GM23338 (cell line): ENCODE measurements around the gene KLK11. TPM values are rescaled to one million over a fixed set of nuclear protein-coding genes. Genes with fewer than 3 reads are reported as not detected.

Experiments
- ATAC-seq: fragments of 200-7000 bp; cut with Tn5 transposase; 3 replicates; pipeline ENCODE4 v1.9.1; 2020
- DNase-seq: peaks from one replicate; pipeline ENCODE4 v3.0.0-alpha.2; 2015; ENCODE audit warnings: low spot score
- H2AFZ ChIP-seq: fragments of 200-600 bp; sonication (generic); 2 replicates; pipeline ENCODE4 v1.8.0; 2016; ENCODE audit warnings: antibody characterized with exemption, mild to moderate bottlenecking, moderate library complexity
- H3F3A ChIP-seq: fragments of 200-600 bp; sonication (generic); replicated peaks from 2 replicates; pipeline ENCODE4 v1.8.0; 2017; ENCODE audit warnings: antibody characterized with exemption, mixed run types, low read depth
- H3K27ac ChIP-seq: fragments of 200-600 bp; sonication (generic); 2 replicates; pipeline ENCODE4 v1.6.1; 2016; ENCODE audit warnings: low read depth
- H3K27me3 ChIP-seq: fragments of 200-600 bp; sonication (generic); 2 replicates; pipeline ENCODE4 v1.8.0; 2016; ENCODE audit warnings: mild to moderate bottlenecking, mixed run types, moderate library complexity; ENCODE audit not compliant: insufficient read depth
- H3K36me3 ChIP-seq: fragments of 200-600 bp; sonication (generic); 2 replicates; pipeline ENCODE4 v1.8.0; 2016; ENCODE audit warnings: mild to moderate bottlenecking; ENCODE audit not compliant: insufficient read depth
- H3K4me1 ChIP-seq: fragments of 200-600 bp; sonication (generic); 2 replicates; pipeline ENCODE4 v1.8.0; 2016; ENCODE audit warnings: mild to moderate bottlenecking, moderate library complexity; ENCODE audit not compliant: insufficient read depth
- H3K4me2 ChIP-seq: fragments of 200-600 bp; sonication (generic); 2 replicates; pipeline ENCODE4 v1.7.1; 2017; ENCODE audit warnings: mixed run types
- H3K4me3 ChIP-seq: fragments of 200-600 bp; sonication (generic); 2 replicates; pipeline ENCODE4 v1.6.1; 2016; ENCODE audit warnings: mixed run types
- H3K79me2 ChIP-seq: fragments of 200-600 bp; sonication (generic); replicated peaks from 2 replicates; pipeline ENCODE4 v1.8.0; 2017; ENCODE audit warnings: mild to moderate bottlenecking; ENCODE audit not compliant: insufficient read depth
- H3K9me2 ChIP-seq: fragments of 200-600 bp; sonication (generic); 2 replicates; pipeline ENCODE4 v1.8.0; 2017; ENCODE audit not compliant: insufficient read depth
- H4K20me1 ChIP-seq: fragments of 200-600 bp; sonication (generic); replicated peaks from 2 replicates; pipeline ENCODE4 v1.8.0; 2017; ENCODE audit warnings: mild to moderate bottlenecking; ENCODE audit not compliant: insufficient read depth
- H3K27ac Mint-ChIP-seq: 2 replicates; pipeline ENCODE4 v1.8.0; 2020; ENCODE audit warnings: inconsistent platforms, mild to moderate bottlenecking, moderate library complexity, mixed read lengths
- H3K27me3 Mint-ChIP-seq: 3 replicates; pipeline ENCODE4 v1.8.0; 2022; ENCODE audit warnings: low read depth, mild to moderate bottlenecking, moderate library complexity, mixed read lengths, inconsistent platforms; ENCODE audit not compliant: insufficient read depth, poor library complexity
- H3K36me3 Mint-ChIP-seq: 3 replicates; pipeline ENCODE4 v1.8.0; 2021; ENCODE audit warnings: low read depth, mild to moderate bottlenecking, inconsistent platforms, moderate library complexity, mixed read lengths
- H3K4me1 Mint-ChIP-seq: 3 replicates; pipeline ENCODE4 v1.8.0; 2020; ENCODE audit warnings: mild to moderate bottlenecking, inconsistent platforms, mixed read lengths
- H3K4me3 Mint-ChIP-seq: 3 replicates; pipeline ENCODE4 v1.8.0; 2021; ENCODE audit warnings: moderate library complexity, mild to moderate bottlenecking, inconsistent platforms, mixed read lengths
- H3K9me3 Mint-ChIP-seq: 3 replicates; pipeline ENCODE4 v1.8.0; 2020; ENCODE audit warnings: moderate library complexity, mild to moderate bottlenecking, inconsistent platforms, mixed read lengths
- CREB1 ChIP-seq: fragments of 250-450 bp; sonication (Bioruptor Pico); IDR thresholded peaks from 2 replicates; pipeline ENCODE4 v1.5.0; 2020; ENCODE audit warnings: low read depth, mild to moderate bottlenecking, moderate library complexity
- JUNB ChIP-seq: IDR thresholded peaks from one replicate; pipeline ENCODE4 v1.6.1; 2016; ENCODE audit warnings: antibody characterized with exemption; ENCODE audit not compliant: unreplicated experiment
- STAT1 ChIP-seq: IDR thresholded peaks from one replicate; pipeline ENCODE4 v1.6.1; 2016; ENCODE audit warnings: antibody characterized with exemption; ENCODE audit not compliant: unreplicated experiment
- polyA plus RNA-seq: library from polyadenylated mRNA; unstranded; fragments of >200 nt; fragmentation: Nextera tagmentation; extraction: Ambion mirVana; gene quantifications from 2 replicates; pipeline ENCODE4 v1.2.1, GENCODE V29; 2016
- total RNA-seq: library from RNA; depleted of rRNA; stranded (reverse); fragments of >200 nt; shearing (Covaris generic); gene quantifications from 2 replicates; pipeline ENCODE4 v1.2.3, GENCODE V29; 2014
- TF ChIP-seq, protein P1 (sequence below): IDR thresholded peaks from 2 replicates; pipeline ENCODE4 v1.6.1; 2016; ENCODE audit warnings: antibody characterized with exemption
- TF ChIP-seq, protein P2 (sequence below), 2 experiments: fragments of 200-600 bp in 1 of 2; sonication (generic) in 1 of 2; conservative IDR thresholded peaks; 2 replicates each; pipeline versions ENCODE4 v1.5.1 to v1.6.1; 2016 to 2017; ENCODE audit warnings: antibody characterized with exemption in 2 of 2, low read depth in 2 of 2, mild to moderate bottlenecking in 2 of 2, moderate library complexity in 1 of 2

KLK11 gene
- total and polyA plus RNA-seq, 2 experiments from 2014 or later = not detected

DNA sequence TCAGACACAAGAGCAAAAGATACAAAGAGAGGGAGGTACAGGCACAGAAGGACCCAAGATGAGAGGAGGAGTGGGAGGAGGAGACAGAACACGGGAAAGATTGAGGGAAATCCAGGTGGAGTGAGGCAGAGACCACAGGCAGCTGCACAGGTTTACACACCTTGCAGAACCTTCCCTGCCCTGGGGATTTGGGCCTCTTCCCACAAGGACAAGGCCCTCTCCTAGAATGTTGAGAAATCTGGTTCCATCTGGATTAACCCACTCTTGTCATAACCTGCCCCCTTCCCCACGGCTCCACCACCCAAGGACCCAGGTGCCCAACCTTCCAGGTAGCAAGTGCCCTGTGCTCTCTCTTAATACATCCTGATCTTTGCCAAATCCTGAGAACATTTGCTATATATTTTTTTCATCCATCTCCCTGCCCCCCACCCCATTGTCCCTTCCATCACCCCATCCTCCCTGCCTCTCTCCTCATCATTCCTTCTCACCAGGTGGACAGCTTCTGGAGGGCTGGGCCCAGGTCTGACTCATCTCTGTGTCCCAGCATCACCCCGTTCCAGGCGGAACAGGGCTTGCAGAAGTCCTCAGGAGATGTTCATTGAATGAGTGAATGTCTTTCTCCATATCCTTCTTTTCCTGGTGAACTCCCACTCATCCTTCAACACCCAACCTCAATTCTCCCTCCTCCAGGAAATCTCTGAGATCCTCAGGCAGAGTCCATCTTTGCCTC is 16.2 kb downstream of the KLK11 start:
- Histone ChIP-seq H3K4me1 (no peaks in the 10 kb centered on the region), H3K4me2 (no peak overlapping the region), H3K9me2 (no peaks in the 10 kb centered on the region), H2AFZ (no peak overlapping the region), H3K4me3 (no peak overlapping the region), H3F3A (no peaks in the 10 kb centered on the region), H3K27me3 (no peaks in the 10 kb centered on the region), H4K20me1 (no peaks in the 10 kb centered on the region), H3K79me2 (no peaks in the 10 kb centered on the region), H3K36me3 (no peaks in the 10 kb centered on the region), H3K27ac (no peak overlapping the region)
- Mint-ChIP-seq H3K36me3 (no peaks in the 10 kb centered on the region), H3K9me3 (no peaks in the 10 kb centered on the region; the same call in 2 of the 3 replicates), H3K4me3 (no peak overlapping the region), H3K27me3 (peaks cover 3% of the 10 kb centered on the region), H3K4me1 (no peaks in the 10 kb centered on the region), H3K27ac (no peak overlapping the region)
- ATAC-seq = no peak
- no peak for DNase-seq
- TF ChIP-seq, protein P1, sequence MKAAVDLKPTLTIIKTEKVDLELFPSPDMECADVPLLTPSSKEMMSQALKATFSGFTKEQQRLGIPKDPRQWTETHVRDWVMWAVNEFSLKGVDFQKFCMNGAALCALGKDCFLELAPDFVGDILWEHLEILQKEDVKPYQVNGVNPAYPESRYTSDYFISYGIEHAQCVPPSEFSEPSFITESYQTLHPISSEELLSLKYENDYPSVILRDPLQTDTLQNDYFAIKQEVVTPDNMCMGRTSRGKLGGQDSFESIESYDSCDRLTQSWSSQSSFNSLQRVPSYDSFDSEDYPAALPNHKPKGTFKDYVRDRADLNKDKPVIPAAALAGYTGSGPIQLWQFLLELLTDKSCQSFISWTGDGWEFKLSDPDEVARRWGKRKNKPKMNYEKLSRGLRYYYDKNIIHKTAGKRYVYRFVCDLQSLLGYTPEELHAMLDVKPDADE = no peak
- no peak for TF ChIP-seq JUNB

DNA sequence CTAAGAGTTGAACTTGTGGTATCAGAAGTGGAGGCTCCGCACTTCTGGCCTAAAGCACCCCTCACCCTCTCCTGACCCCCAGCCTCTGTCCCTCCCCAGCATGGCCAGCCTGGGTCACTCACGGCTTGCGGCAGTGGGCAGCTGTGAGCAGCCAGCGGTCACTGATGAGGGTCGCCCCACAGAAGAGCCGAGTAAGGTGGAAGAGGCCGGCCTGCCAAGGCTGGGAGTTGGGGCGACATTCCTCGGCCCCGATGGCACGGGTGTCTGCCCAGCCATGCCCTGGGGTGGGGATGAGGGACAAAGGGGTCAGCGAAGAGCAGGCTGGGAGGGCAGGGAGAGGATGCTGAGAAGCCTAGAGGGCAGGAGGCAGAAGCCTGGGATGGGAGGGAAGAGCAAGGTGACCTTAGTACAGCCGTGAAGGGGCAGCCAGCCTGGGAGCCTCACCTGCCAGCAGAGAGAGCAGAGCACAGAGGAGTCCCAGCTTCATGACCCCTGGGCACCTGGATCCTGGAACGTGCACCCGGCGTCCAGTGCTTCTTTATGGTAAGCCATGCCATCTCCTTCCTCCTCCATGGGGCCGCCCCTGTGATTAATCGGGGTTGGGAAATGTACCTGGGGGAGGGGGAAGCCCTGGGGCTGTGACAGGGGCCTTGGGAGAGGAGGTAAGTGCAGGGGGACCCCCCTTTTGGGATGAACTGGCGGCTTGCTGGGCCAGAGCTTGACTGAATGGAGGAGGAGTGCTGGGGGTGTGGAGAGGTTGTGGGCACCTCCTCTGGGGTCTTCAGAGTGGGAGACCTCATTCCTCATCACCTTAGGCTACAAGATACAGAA is 17.1 kb downstream of the KLK11 start:
- peaks cover 2% of the 10 kb centered on the region for H3K27me3 Mint-ChIP-seq
- H3K4me2 ChIP-seq = no peak overlapping the region

More for the DNA sequence above, 17.1 kb downstream of the KLK11 start:
- Mint-ChIP-seq H3K36me3 (no peaks in the 10 kb centered on the region), H3K27ac (no peak overlapping the region), H3K9me3 (no peaks in the 10 kb centered on the region), H3K4me1 (no peaks in the 10 kb centered on the region), H3K4me3 (no peak overlapping the region)
- no peaks in the 10 kb centered on the region for H3K9me2 ChIP-seq
- no peak overlapping the region for H2AFZ ChIP-seq
- H3K27me3 ChIP-seq = no peaks in the 10 kb centered on the region
- TF ChIP-seq STAT1 = no peak
- TF ChIP-seq, protein P2, sequence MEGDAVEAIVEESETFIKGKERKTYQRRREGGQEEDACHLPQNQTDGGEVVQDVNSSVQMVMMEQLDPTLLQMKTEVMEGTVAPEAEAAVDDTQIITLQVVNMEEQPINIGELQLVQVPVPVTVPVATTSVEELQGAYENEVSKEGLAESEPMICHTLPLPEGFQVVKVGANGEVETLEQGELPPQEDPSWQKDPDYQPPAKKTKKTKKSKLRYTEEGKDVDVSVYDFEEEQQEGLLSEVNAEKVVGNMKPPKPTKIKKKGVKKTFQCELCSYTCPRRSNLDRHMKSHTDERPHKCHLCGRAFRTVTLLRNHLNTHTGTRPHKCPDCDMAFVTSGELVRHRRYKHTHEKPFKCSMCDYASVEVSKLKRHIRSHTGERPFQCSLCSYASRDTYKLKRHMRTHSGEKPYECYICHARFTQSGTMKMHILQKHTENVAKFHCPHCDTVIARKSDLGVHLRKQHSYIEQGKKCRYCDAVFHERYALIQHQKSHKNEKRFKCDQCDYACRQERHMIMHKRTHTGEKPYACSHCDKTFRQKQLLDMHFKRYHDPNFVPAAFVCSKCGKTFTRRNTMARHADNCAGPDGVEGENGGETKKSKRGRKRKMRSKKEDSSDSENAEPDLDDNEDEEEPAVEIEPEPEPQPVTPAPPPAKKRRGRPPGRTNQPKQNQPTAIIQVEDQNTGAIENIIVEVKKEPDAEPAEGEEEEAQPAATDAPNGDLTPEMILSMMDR (conservative IDR thresholded peaks at IDR 0.05; ENCODE audit: low read depth in 2 of 2) = no peak
- no peak for TF ChIP-seq CREB1
- DNase-seq = no peak
- no peaks in the 10 kb centered on the region for H3K79me2 ChIP-seq
- no peaks in the 10 kb centered on the region for H3K36me3 ChIP-seq
- no peaks in the 10 kb centered on the region for H3F3A ChIP-seq
- no peak for ATAC-seq
- no peaks in the 10 kb centered on the region for H3K4me1 ChIP-seq
- H4K20me1 ChIP-seq = no peaks in the 10 kb centered on the region
- no peak overlapping the region for H3K27ac ChIP-seq
- H3K4me3 ChIP-seq = no peak overlapping the region
